Measurements from ENCODE around the gene CHRNA10.
A peak's percentile ranks its signal among the peaks of the same experiment; 100 is the strongest.

The CHRNA10 gene

GRCh38 chr11:3627291-3627690 is 43.9 kb downstream of the CHRNA10 start:
- no peak for DNase-seq

DNA sequence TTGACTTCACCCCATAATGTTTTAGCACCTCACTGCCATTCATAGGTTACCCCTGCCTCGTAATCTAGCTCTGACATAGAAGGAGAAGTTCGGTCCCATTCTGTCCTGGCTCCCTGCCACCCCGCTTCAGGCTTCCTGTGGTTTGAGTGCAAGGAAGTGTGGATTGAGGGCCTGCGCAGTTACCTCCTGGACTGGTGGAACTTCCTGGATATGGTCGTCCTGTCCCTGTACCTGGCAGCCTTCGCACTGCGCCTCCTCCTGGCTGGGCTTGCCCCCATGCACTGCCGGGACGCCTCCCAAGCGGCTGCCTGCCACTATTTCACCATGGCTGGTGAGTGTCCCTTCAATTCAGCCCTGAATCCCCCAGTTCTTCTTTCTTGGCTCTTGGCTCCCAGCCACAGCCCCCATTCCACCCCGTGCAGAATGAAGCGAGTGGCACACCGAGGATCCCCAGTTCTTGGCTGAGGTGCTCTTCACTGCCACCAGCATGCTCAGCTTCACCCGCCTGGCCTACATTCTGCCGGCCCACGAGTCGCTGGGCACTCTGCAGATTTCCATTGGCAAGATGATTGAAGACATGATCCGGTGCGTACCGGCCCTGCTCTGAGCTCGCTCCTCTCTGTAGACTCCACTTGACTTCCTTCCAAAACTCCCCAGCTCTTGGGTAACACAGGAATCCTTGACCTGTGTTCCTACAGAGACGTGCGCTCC is 44.8 kb downstream of the CHRNA10 start:
- DNase-seq = peak; percentile 71

DNA sequence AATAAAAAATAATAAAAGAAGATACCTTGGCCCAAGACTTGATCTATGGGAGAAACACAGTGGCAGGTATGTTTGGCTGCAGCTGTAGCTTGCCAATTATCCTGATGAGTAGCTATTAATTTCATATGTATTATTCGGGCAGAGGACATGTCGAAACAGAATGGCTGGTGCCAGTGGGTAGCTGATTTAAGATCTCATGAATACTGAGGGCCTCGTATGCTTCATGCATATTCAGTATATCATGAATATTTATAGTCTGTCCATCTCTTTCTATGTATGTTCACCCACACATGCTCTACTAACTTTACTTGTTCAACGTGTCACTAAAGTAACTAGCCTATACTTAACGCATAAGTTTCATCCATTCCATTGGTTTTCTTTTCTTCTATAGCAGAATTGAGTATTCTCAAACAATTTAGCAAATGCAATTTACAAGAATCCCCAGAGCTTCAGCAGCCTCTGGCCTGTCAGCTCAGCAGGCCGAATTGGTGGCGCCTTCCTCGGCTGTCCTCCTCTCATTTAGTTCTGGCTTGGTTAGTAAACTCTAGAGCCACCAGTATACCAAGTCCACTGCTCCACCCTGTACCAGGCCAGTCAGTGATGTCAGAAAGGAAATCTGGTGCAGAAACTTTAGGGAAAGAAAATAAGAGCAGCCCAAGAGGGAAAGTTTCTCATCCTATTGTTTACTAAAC is 47.3 kb downstream of the CHRNA10 start:
- no peak for DNase-seq

DNA sequence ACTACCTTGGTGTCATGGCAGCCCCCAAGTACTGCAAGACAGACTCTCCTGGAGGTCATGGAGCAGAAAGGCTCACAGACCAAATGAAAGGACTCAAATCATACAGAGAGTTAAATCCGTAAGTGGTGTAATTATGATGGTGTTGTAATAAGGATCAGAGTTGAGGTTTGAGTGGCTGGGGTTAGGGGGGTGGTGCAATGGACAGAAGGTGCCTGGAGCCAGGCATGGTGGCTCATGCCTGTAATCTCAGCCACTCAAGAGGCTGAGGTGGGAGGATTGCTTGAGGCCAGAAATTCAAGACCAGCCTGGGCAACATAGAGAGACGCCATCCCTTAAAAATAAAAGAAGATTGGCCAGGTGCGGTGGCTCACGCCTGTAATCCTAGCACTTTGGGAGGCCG is 48.1 kb downstream of the CHRNA10 start:
- DNase-seq = peak; percentile 81

DNA sequence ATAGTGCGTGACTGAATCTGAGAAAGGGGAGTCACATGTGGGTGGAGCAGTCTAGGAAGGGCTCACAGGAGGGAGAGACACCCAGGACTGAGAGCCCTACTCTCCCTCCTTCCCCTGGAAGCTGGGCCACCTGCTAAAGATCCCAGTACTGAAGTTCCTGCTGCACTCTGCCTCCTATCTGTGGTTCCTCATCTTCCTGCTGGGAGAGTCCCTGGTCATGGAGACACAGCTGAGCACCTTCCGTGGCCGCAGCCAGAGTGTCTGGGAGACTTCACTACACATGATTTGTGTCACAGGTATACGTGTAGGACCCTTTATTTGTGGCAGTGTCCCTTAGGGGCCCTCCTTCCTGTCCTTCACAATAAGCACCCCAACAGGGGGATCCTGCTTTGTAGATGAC is 48.7 kb downstream of the CHRNA10 start:
- DNase-seq = no peak

GRCh38 chr11:3617990-3618389 is 53.2 kb downstream of the CHRNA10 start:
- DNase-seq = no peak

DNA sequence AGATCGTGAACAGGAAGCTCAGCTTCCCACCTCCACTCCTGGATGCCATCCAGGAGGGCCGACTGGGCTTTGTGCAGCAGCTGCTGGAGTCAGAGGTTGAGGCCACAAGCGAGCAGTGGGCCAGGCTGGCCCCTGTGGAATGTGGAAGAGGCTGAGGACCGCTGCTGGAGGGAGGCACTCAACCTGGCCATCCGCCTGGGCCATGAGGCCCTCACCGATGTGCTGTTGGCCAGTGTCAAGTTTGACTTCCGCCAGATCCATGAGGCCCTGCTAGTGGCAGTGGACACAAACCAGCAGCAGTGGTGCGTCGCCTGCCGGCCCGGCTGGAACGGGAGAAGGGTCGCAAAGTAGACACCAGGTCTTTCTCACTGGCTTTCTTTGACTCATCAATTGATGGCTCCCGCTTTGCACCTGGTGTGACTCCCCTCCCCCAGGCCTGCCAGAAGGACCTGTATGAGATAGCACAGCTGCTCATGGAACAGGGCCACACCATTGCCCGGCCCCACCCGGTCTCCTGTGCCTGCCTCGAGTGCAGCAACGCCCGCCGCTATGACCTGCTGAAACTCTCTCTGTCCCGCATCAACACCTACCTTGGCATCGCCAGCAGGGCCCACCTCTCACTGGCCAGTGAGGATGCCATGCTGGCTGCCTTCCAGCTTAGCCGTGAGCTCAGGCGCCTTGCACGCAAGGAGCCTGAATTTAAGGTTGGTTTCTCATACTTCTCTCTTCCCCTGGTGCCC is 54.3 kb downstream of the CHRNA10 start:
- no peak for DNase-seq

GRCh38 chr11:3615998-3616397 is 55.2 kb downstream of the CHRNA10 start:
- DNase-seq = no peak

Data from MV-4-11 (cell line).